DND-41 (cell line): Measurements from ENCODE around the gene ATPAF1.

Experiments used
- CTCF ChIP-seq: IDR thresholded peaks from 2 replicates; pipeline ENCODE4 v1.5.1; 2012; ENCODE audit warnings: borderline replicate concordance, low read length, moderate library complexity, mild to moderate bottlenecking; ENCODE audit not compliant: poor library complexity, severe bottlenecking; ENCODE audit errors: extremely low read depth
- EZH2 ChIP-seq: IDR thresholded peaks from 3 replicates; pipeline ENCODE4 v1.6.1; 2012; ENCODE audit warnings: borderline replicate concordance, low read depth, mild to moderate bottlenecking, moderate library complexity, low read length, inconsistent platforms; ENCODE audit not compliant: severe bottlenecking

- no peak for TF ChIP-seq CTCF
- TF ChIP-seq EZH2, result no peak
These were observed 20.6 kb downstream of the ATPAF1 start for GRCh38 chr1:46647611-46648010.
